HepG2 (cell line): ENCODE measurements around the gene RPS14. TPM values are rescaled to one million over a fixed set of nuclear protein-coding genes. Genes with fewer than 3 reads are reported as not detected.
A peak's percentile ranks its signal among the peaks of the same experiment; 100 is the strongest.

Experiments used
- ATF4 ChIP-seq, 2 experiments: fragments of 450-650 bp in 1 of 2; sonication (generic) in 1 of 2; formaldehyde crosslinking; IDR thresholded peaks; 2 replicates each; pipeline versions ENCODE4 v1.5.0 to v1.8.0; 2020 to 2022; ENCODE audit warnings: mild to moderate bottlenecking in 1 of 2, missing genetic modification reagents in 1 of 2
- CC2D1A ChIP-seq: sonication (generic); formaldehyde crosslinking; IDR thresholded peaks from 2 replicates; pipeline ENCODE4 v1.8.1; 2023; ENCODE audit warnings: mild to moderate bottlenecking, missing genetic modification reagents
- GLI4 ChIP-seq: sonication (generic); formaldehyde crosslinking; IDR thresholded peaks from 2 replicates; pipeline ENCODE4 v1.5.1; 2020; ENCODE audit warnings: missing genetic modification reagents, mild to moderate bottlenecking, moderate library complexity, borderline replicate concordance
- GRHL1 ChIP-seq: sonication (generic); formaldehyde crosslinking; conservative IDR thresholded peaks from 2 replicates; pipeline ENCODE4 v1.8.0; 2022; ENCODE audit warnings: missing genetic modification reagents
- HOXA3 ChIP-seq: sonication (generic); formaldehyde crosslinking; IDR thresholded peaks from 2 replicates; pipeline ENCODE4 v1.5.0; 2020; ENCODE audit warnings: missing genetic modification reagents
- PHF20 ChIP-seq: sonication (generic); formaldehyde crosslinking; IDR thresholded peaks from 2 replicates; pipeline ENCODE4 v1.5.0; 2020; ENCODE audit warnings: mild to moderate bottlenecking, missing genetic modification reagents
- POGZ ChIP-seq: sonication (generic); formaldehyde crosslinking; IDR thresholded peaks from 2 replicates; pipeline ENCODE4 v1.4.0; 2020; ENCODE audit warnings: mild to moderate bottlenecking, missing genetic modification reagents
- POLR2AphosphoS5 ChIP-seq: IDR thresholded peaks from 2 replicates; pipeline ENCODE4 v1.6.1; 2012; ENCODE audit warnings: low read depth, low read length
- SAP130 ChIP-seq: IDR thresholded peaks from 2 replicates; pipeline ENCODE4 v1.6.1; 2016; ENCODE audit warnings: low read depth
- SNAPC5 ChIP-seq: sonication (generic); formaldehyde crosslinking; IDR thresholded peaks from 2 replicates; pipeline ENCODE4 v1.8.1; 2023; ENCODE audit warnings: mild to moderate bottlenecking, missing genetic modification reagents, borderline replicate concordance
- STAG1 ChIP-seq: sonication (generic); formaldehyde crosslinking; IDR thresholded peaks from 2 replicates; pipeline ENCODE4 v1.4.0; 2020; ENCODE audit warnings: missing genetic modification reagents
- TERF1 ChIP-seq: sonication (generic); formaldehyde crosslinking; IDR thresholded peaks from 2 replicates; pipeline ENCODE4 v1.8.0; 2022; ENCODE audit warnings: mild to moderate bottlenecking, missing genetic modification reagents, moderate library complexity
- ZBTB39 ChIP-seq: sonication (generic); formaldehyde crosslinking; IDR thresholded peaks from 2 replicates; pipeline ENCODE4 v1.5.0; 2020; ENCODE audit warnings: missing genetic modification reagents
- ZBTB44 ChIP-seq: sonication (generic); formaldehyde crosslinking; IDR thresholded peaks from 2 replicates; pipeline ENCODE4 v1.4.0; 2020; ENCODE audit warnings: missing genetic modification reagents
- ZFP82 ChIP-seq: sonication (generic); formaldehyde crosslinking; IDR thresholded peaks from 2 replicates; pipeline ENCODE4 v1.5.1; 2020; ENCODE audit warnings: mild to moderate bottlenecking, missing genetic modification reagents, borderline replicate concordance
- ZNF205 ChIP-seq: IDR thresholded peaks from 2 replicates; pipeline ENCODE4 v1.6.1; 2018; ENCODE audit warnings: missing biosample characterization, missing genetic modification reagents
- ZNF362 ChIP-seq: sonication (generic); formaldehyde crosslinking; IDR thresholded peaks from 2 replicates; pipeline ENCODE4 v1.4.0; 2020; ENCODE audit warnings: missing genetic modification reagents, mild to moderate bottlenecking, borderline replicate concordance
- ZNF672 ChIP-seq: sonication (generic); formaldehyde crosslinking; IDR thresholded peaks from 2 replicates; pipeline ENCODE4 v1.8.1; 2022; ENCODE audit warnings: missing genetic modification reagents
- ZNF7 ChIP-seq: IDR thresholded peaks from 2 replicates; pipeline ENCODE4 v1.6.1; 2016; ENCODE audit warnings: missing biosample characterization, missing genetic modification reagents
- ZNF891 ChIP-seq: sonication (generic); formaldehyde crosslinking; IDR thresholded peaks from 2 replicates; pipeline ENCODE4 v1.5.0; 2020; ENCODE audit warnings: mild to moderate bottlenecking, missing genetic modification reagents
- polyA plus RNA-seq, 8 experiments: library from polyadenylated mRNA; depleted of rRNA in 3 of 8; stranded (reverse) in 7 of 8; unstranded in 1 of 8; fragments of >200 nt; fragmentation: Illumina TruSeq in 4 of 8; extraction: Trizol in 4 of 8; gene quantifications; 2 replicates each; pipeline versions ENCODE4 v1.2.1 to v1.2.3, GENCODE V29; 2011 to 2016; ENCODE audit warnings: low read depth in 4 of 8, missing spikeins in 1 of 8, mixed read lengths in 1 of 8; ENCODE audit not compliant: insufficient read depth in 1 of 8
- total RNA-seq, 5 experiments: library from RNA; depleted of rRNA; stranded (reverse); fragments of >200 nt; fragmentation: Illumina TruSeq; extraction: Trizol; gene quantifications; 2 replicates each; pipeline ENCODE4 v1.2.3, GENCODE V29; 2016; ENCODE audit warnings: low read depth in 1 of 5

The RPS14 gene
- total and polyA plus RNA-seq, 2 of the 13 experiments (the other 11 are each of a cell fraction or from before 2014, with no cell fraction given) = 2,116 to 3,295 TPM

GRCh38 chr5:150436141-150436680 lies 13.3 kb downstream of the RPS14 start (continued):
- TF ChIP-seq GRHL1 (CRISPR knock-in tag) = no peak
- TF ChIP-seq ZNF362 (CRISPR knock-in tag) = no peak
- TF ChIP-seq GLI4 (CRISPR knock-in tag) = no peak
- no peak for TF ChIP-seq SNAPC5 (CRISPR knock-in tag)
- TF ChIP-seq ZNF672 (CRISPR knock-in tag) = no peak
- no peak for TF ChIP-seq POGZ (CRISPR knock-in tag)
- TF ChIP-seq CC2D1A = no peak
- peak in 1 of 2 experiments; percentile 52; a peak in 1 of 4 replicates for TF ChIP-seq ATF4 (CRISPR knock-in tag; IDR thresholded peaks at IDR 0.05)
- no peak for TF ChIP-seq ZNF891 (CRISPR knock-in tag)
- TF ChIP-seq ZBTB39 (CRISPR knock-in tag) = no peak
- TF ChIP-seq HOXA3 (CRISPR knock-in tag) = peak; percentile 16; the same call in 1 of the 2 replicates
- TF ChIP-seq POLR2AphosphoS5 = no peak
- TF ChIP-seq PHF20 = no peak
- TF ChIP-seq TERF1 = no peak
- TF ChIP-seq ZNF7 (CRISPR knock-in tag) = no peak
- peak; percentile 19; the same call in 1 of the 2 replicates for TF ChIP-seq SAP130 (CRISPR knock-in tag)
- peak; percentile 93 for TF ChIP-seq STAG1 (CRISPR knock-in tag)
- TF ChIP-seq ZNF205 (CRISPR knock-in tag) = no peak
- no peak for TF ChIP-seq ZBTB44
- no peak for TF ChIP-seq ZFP82
